ENCODE data around the gene BARX1.

DNA sequence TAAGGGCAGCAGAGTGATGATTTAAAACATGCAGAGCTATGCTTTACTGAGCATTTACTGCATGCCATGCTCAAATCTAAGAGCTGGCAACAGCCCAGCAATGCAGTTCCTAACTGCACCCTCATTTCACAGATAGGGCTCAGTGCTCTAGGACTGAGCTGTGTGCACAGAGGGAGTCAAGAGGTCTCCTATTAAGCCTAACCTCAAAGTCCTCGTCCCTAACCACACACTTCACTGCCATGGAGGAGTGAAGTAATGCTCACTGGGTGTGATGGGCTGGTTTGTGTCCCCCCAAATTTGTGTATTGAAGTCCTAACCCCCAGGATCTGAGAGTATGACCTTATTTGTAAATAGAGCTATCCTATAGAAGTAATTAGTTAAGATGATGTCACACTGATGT, 25.9 kb downstream of the BARX1 start:
- no peak for TF ChIP-seq L3MBTL2 (conservative IDR thresholded peaks at IDR 0.05)
- no peak for TF ChIP-seq FOXA1 (IDR thresholded peaks at IDR 0.05)
- TF ChIP-seq FOXM1 (IDR thresholded peaks at IDR 0.05; ENCODE audit: borderline replicate concordance), result no peak
- no peak for TF ChIP-seq CTBP1 (IDR thresholded peaks at IDR 0.05; ENCODE audit: borderline replicate concordance)
- no peak for TF ChIP-seq NFRKB (IDR thresholded peaks at IDR 0.05)
- TF ChIP-seq BHLHE40 (IDR thresholded peaks at IDR 0.05; ENCODE audit: borderline replicate concordance), result no peak
- TF ChIP-seq TARDBP (IDR thresholded peaks at IDR 0.05), result no peak
- no peak for TF ChIP-seq ARNT (IDR thresholded peaks at IDR 0.05)
- TF ChIP-seq ELF4 (IDR thresholded peaks at IDR 0.05), result no peak
- TF ChIP-seq SP1 (IDR thresholded peaks at IDR 0.05), result no peak
- TF ChIP-seq HDGF (IDR thresholded peaks at IDR 0.05; ENCODE audit: borderline replicate concordance), result no peak
